Fibroblast of mammary gland (primary cell): Measurements from ENCODE around the gene NAA80.
"Not testable (repeated sequence)": the region's sequence is repeated elsewhere in the genome, so short reads cannot be mapped to it uniquely, and the experiment has no call there.

Source experiments
- DNase-seq: peaks from one replicate; pipeline ENCODE4 v3.0.0-alpha.2; 2010; ENCODE audit warnings: low read depth
- H3K4me3 ChIP-seq: 2 replicates; pipeline ENCODE4 v1.5.1; 2011; ENCODE audit warnings: low read depth, mild to moderate bottlenecking, low read length, moderate library complexity; ENCODE audit not compliant: control insufficient read depth
- CTCF ChIP-seq: conservative IDR thresholded peaks from 2 replicates; pipeline ENCODE4 v1.5.1; 2011; ENCODE audit warnings: low read depth, low read length, inconsistent platforms; ENCODE audit not compliant: control insufficient read depth, insufficient read depth

Gene NAA80

GRCh38 chr3:50316657-50317242, 17.5 kb upstream of the NAA80 start:
- peak; percentile 53 for DNase-seq
- TF ChIP-seq CTCF: no peak
- no peak overlapping the region for H3K4me3 ChIP-seq

GRCh38 chr3:50314816-50315215, 15.6 kb upstream of the NAA80 start:
- TF ChIP-seq CTCF: no peak
- no peak for DNase-seq
- no peak overlapping the region for H3K4me3 ChIP-seq

- DNase-seq: no peak
- no peak for TF ChIP-seq CTCF
- no peak overlapping the region for H3K4me3 ChIP-seq
Observed at GRCh38 chr3:50314342-50314741, 15.1 kb upstream of the NAA80 start.

GRCh38 chr3:50312041-50312440, 12.8 kb upstream of the NAA80 start:
- H3K4me3 ChIP-seq: not testable (repeated sequence)

GRCh38 chr3:50304601-50305000, 5.4 kb upstream of the NAA80 start:
- peak; percentile 65 for DNase-seq
- H3K4me3 ChIP-seq: no peak overlapping the region
- no peak for TF ChIP-seq CTCF

More at GRCh38 chr3:50312041-50312440, 12.8 kb upstream of the NAA80 start:
- not testable (repeated sequence) for DNase-seq

GRCh38 chr3:50303013-50303815, 4.0 kb upstream of the NAA80 start, which contains the start of gene HYAL1:
HYAL1 (minus strand) TSS chr3:50303574; CDS start chr3:50302956, 618 bp downstream.
- TF ChIP-seq CTCF: peak; percentile 11
- peak within 1 kb of the TSS; percentile 9 for H3K4me3 ChIP-seq
- peak; percentile 45 for DNase-seq
